Esophagus squamous epithelium (tissue), 4 donors: ENCODE data around the gene BANF2.

Experiments
- POLR2A ChIP-seq, 4 donors: fragments of 450-650 bp; IDR thresholded peaks; one replicate each; pipeline ENCODE4 v1.6.1; 2017; ENCODE audit warnings: antibody characterized with exemption in 4 of 4, mild to moderate bottlenecking in 4 of 4, moderate library complexity in 3 of 4
- TF ChIP-seq, protein P1 (sequence below), 6 experiments: fragments of 450-650 bp in 4 of 6; fragments of 200-600 bp in 2 of 6; sonication (generic) in 2 of 6; IDR thresholded peaks; one replicate each; pipeline ENCODE4 v1.5.1; 2016 to 2019; ENCODE audit warnings: antibody characterized with exemption in 6 of 6, mild to moderate bottlenecking in 4 of 6, moderate library complexity in 4 of 6

DNA sequence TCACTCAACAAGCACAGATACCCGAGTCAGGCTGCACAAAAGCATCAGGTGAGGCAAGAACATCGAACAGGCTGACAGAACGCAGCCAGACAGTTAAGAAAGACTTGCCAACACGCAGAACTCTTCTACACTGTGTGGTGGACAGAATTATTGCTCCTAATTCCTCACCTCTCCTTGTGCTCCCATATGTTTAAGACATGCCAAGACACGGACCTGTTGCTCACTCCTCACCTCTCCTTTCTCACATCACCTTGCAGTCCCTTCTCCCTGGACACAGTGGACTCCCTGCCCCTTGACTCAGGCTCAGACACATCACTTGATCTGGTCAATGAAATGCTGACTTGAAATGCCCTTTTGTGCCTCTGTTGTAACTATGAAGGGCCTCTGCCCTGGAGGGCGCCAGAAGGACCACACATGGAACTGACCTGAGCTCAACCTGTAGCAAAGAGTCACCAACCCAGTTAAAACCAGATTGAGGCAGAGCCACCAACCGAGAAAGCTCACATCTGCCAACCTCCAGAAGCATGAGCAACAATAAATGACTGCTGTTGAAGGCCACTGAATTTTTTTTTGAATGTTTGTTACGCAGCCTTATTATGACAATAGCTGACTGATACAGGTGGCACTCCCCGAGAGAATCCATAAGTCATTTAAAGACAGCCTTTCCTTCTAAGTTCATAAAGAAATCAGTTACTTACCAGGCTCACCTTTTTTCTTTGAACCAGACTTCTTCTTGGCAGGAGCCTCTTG is 41.7 kb upstream of the BANF2 start:
- TF ChIP-seq, protein P1, sequence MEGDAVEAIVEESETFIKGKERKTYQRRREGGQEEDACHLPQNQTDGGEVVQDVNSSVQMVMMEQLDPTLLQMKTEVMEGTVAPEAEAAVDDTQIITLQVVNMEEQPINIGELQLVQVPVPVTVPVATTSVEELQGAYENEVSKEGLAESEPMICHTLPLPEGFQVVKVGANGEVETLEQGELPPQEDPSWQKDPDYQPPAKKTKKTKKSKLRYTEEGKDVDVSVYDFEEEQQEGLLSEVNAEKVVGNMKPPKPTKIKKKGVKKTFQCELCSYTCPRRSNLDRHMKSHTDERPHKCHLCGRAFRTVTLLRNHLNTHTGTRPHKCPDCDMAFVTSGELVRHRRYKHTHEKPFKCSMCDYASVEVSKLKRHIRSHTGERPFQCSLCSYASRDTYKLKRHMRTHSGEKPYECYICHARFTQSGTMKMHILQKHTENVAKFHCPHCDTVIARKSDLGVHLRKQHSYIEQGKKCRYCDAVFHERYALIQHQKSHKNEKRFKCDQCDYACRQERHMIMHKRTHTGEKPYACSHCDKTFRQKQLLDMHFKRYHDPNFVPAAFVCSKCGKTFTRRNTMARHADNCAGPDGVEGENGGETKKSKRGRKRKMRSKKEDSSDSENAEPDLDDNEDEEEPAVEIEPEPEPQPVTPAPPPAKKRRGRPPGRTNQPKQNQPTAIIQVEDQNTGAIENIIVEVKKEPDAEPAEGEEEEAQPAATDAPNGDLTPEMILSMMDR (IDR thresholded peaks at IDR 0.05), result no peak
- TF ChIP-seq POLR2A (IDR thresholded peaks at IDR 0.05), result no peak
